HEK293 (cell line): ENCODE measurements around the gene GPHN.

ENCODE experiments used
- CTCF ChIP-seq: fragments of 450-650 bp; formaldehyde crosslinking; IDR thresholded peaks from 2 replicates; pipeline ENCODE4 v1.5.1; 2016; ENCODE audit warnings: missing biosample characterization, missing genetic modification characterization
- KLF16 ChIP-seq: fragments of 450-650 bp; formaldehyde crosslinking; IDR thresholded peaks from 2 replicates; pipeline ENCODE4 v1.5.1; 2017; ENCODE audit warnings: missing biosample characterization, missing genetic modification characterization
- KLF9 ChIP-seq: fragments of 450-650 bp; formaldehyde crosslinking; IDR thresholded peaks from 2 replicates; pipeline ENCODE4 v1.5.1; 2016; ENCODE audit warnings: missing biosample characterization, missing genetic modification characterization, low read depth
- PATZ1 ChIP-seq: fragments of 450-650 bp; formaldehyde crosslinking; IDR thresholded peaks from 2 replicates; pipeline ENCODE4 v1.5.1; 2016; ENCODE audit warnings: missing biosample characterization, missing genetic modification characterization
- SP2 ChIP-seq: fragments of 450-650 bp; formaldehyde crosslinking; IDR thresholded peaks from 2 replicates; pipeline ENCODE4 v1.5.1; 2016; ENCODE audit warnings: missing biosample characterization, missing genetic modification characterization
- ZBTB26 ChIP-seq: fragments of 450-650 bp; formaldehyde crosslinking; optimal IDR thresholded peaks from 2 replicates; pipeline ENCODE3; 2016; ENCODE audit warnings: missing biosample characterization, mild to moderate bottlenecking, missing genetic modification characterization
- ZBTB8A ChIP-seq: fragments of 450-650 bp; formaldehyde crosslinking; IDR thresholded peaks from 2 replicates; pipeline ENCODE4 v1.5.1; 2016; ENCODE audit warnings: missing biosample characterization, missing genetic modification characterization
- ZFP69B ChIP-seq: fragments of 450-650 bp; formaldehyde crosslinking; IDR thresholded peaks from 2 replicates; pipeline ENCODE4 v1.5.1; 2016; ENCODE audit warnings: missing biosample characterization, missing genetic modification characterization
- ZNF18 ChIP-seq: fragments of 450-650 bp; formaldehyde crosslinking; IDR thresholded peaks from 2 replicates; pipeline ENCODE4 v1.5.1; 2016; ENCODE audit warnings: missing biosample characterization, missing genetic modification characterization
- ZNF274 ChIP-seq, 2 experiments: fragments of 200-500 bp in 1 of 2; fragments of 450-650 bp in 1 of 2; sonication (Bioruptor generic) in 1 of 2; formaldehyde crosslinking in 1 of 2; IDR thresholded peaks; 2 replicates each; pipeline versions ENCODE4 v1.5.1 to v1.6.1; 2014 to 2016; ENCODE audit warnings: borderline replicate concordance in 1 of 2, inconsistent platforms in 1 of 2, low read length in 1 of 2, missing biosample characterization in 1 of 2, missing genetic modification characterization in 1 of 2
- ZNF280D ChIP-seq: fragments of 450-650 bp; formaldehyde crosslinking; IDR thresholded peaks from 2 replicates; pipeline ENCODE4 v1.5.1; 2016; ENCODE audit warnings: missing biosample characterization, missing genetic modification characterization
- ZNF529 ChIP-seq: fragments of 450-650 bp; formaldehyde crosslinking; IDR thresholded peaks from 2 replicates; pipeline ENCODE4 v1.5.1; 2017; ENCODE audit warnings: missing genetic modification characterization, missing biosample characterization; ENCODE audit not compliant: insufficient replicate concordance

GRCh38 chr14:66477567-66477966 is 30.4 kb upstream of the GPHN start:
- no peak for TF ChIP-seq CTCF (tag by site-specific recombination)
- no peak for TF ChIP-seq ZNF280D (tag by site-specific recombination)
- no peak for TF ChIP-seq KLF16
- no peak for TF ChIP-seq PATZ1 (tag by site-specific recombination)
- no peak for TF ChIP-seq ZNF18 (tag by site-specific recombination)
- TF ChIP-seq SP2 (tag by site-specific recombination), result no peak
- no peak for TF ChIP-seq KLF9
- TF ChIP-seq ZNF529 (tag by site-specific recombination), result no peak
- no peak for TF ChIP-seq ZFP69B (tag by site-specific recombination)
- no peak for TF ChIP-seq ZNF274 (IDR thresholded peaks at IDR 0.05; ENCODE audit: low read length)
- no peak for TF ChIP-seq ZNF274 (tag by site-specific recombination; IDR thresholded peaks at IDR 0.05; ENCODE audit: borderline replicate concordance)
- no peak for TF ChIP-seq ZBTB26
- no peak for TF ChIP-seq ZBTB8A (tag by site-specific recombination)
